ENCODE data around the gene C4orf51.

Gene C4orf51

DNA sequence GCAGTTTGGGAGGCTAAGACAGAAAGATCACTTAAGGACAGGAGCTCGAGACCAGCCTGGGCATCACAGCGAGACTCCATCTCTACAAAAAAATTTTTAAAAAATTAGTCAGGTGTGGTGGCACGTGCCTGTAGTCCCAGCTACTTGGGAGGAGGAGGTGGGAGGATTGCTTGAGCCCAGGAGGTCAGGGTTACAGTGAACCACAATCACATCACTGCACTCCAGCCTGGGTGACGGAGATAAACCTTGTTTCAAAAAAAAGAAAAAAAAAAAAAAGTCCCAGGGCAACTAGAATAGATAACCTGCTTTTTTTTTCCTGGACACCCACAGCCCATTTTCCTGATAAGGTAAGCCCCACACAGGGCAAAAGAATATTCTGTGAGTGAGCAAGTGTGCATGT lies 96.3 kb downstream of the C4orf51 start:
- in situ Hi-C loops (cut with MboI; ENCODE audit: low sequenced_read_pairs, unreplicated experiment), result no loop called here
- TF ChIP-seq, protein P1, sequence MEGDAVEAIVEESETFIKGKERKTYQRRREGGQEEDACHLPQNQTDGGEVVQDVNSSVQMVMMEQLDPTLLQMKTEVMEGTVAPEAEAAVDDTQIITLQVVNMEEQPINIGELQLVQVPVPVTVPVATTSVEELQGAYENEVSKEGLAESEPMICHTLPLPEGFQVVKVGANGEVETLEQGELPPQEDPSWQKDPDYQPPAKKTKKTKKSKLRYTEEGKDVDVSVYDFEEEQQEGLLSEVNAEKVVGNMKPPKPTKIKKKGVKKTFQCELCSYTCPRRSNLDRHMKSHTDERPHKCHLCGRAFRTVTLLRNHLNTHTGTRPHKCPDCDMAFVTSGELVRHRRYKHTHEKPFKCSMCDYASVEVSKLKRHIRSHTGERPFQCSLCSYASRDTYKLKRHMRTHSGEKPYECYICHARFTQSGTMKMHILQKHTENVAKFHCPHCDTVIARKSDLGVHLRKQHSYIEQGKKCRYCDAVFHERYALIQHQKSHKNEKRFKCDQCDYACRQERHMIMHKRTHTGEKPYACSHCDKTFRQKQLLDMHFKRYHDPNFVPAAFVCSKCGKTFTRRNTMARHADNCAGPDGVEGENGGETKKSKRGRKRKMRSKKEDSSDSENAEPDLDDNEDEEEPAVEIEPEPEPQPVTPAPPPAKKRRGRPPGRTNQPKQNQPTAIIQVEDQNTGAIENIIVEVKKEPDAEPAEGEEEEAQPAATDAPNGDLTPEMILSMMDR (IDR thresholded peaks at IDR 0.05; ENCODE audit: borderline replicate concordance, control extremely low read depth, extremely low read depth, insufficient read depth, missing control alignments), result no peak
- no peak for DNase-seq (ENCODE audit: low spot score)

DNA sequence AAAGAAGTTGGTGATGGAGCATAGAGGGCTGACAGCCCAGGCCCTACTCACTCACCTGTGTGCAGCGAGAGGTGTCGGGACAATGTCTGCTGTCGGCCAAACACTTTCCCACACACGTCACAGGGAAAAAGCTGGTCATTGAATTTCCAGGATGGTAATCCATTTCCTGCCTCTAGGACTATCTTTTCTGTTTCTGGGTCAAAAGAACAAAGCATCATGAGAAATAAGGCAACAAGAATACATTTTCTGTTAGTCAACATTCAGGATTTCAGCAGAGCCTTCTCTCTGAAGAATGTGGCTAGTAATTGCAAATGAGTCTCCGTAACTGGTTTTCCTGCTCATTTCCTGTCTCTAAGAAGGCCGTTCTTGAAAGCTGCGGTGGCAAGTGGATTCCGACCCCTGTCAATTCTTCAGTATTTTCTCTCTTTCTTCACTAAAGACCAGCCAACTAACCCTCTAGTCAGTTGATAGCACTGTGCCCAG lies 99.4 kb downstream of the C4orf51 start:
- no peak for DNase-seq (ENCODE audit: low spot score)
- in situ Hi-C loops (cut with MboI; ENCODE audit: low sequenced_read_pairs, unreplicated experiment), result no loop called here
- TF ChIP-seq, protein P1 (IDR thresholded peaks at IDR 0.05; ENCODE audit: borderline replicate concordance, control extremely low read depth, extremely low read depth, insufficient read depth, missing control alignments), result no peak

DNA sequence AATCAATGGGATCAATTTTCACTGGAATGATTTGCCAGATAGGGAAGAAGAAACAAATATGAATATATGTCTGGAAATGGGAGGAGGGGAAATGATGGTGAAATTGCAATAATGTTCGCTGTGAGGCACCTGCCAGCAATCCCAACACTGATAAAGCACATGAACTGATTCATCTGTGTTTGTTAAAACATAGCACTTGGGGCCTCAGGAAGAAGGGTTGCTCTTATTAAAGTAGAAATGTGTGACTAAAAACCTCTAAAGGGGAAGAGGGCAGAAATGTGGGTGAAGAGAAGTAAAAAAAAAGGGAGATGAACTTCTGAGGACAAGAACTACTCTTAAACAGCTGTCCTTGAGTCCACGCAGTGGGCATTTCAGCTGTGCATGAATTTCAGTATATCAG lies 101.4 kb downstream of the C4orf51 start:
- TF ChIP-seq, protein P1 (IDR thresholded peaks at IDR 0.05; ENCODE audit: borderline replicate concordance, control extremely low read depth, extremely low read depth, insufficient read depth, missing control alignments), result no peak
- DNase-seq (ENCODE audit: low spot score), result no peak
- in situ Hi-C loops (cut with MboI; ENCODE audit: low sequenced_read_pairs, unreplicated experiment), result no loop called here

Measured in GM13976 (cell line).